Fibroblast of villous mesenchyme (primary cell): ENCODE measurements around the gene PSTK. TPM values are rescaled to one million over a fixed set of nuclear protein-coding genes. Genes with fewer than 3 reads are reported as not detected.

Experiments used
- DNase-seq: peaks from one replicate; pipeline ENCODE4 v3.0.0-alpha.2; 2010; ENCODE audit warnings: low read depth
- H3K4me3 ChIP-seq: 2 replicates; pipeline ENCODE4 v1.5.1; 2011; ENCODE audit warnings: low read depth, mild to moderate bottlenecking, low read length
- total RNA-seq: library from RNA; depleted of rRNA; stranded (reverse); fragments of >200 nt; gene quantifications from 2 replicates; pipeline ENCODE4 v1.2.3, GENCODE V29; 2012
- TF ChIP-seq, protein P1 (sequence below): IDR thresholded peaks from 2 replicates; pipeline ENCODE4 v1.5.1; 2012; ENCODE audit warnings: low read depth, mild to moderate bottlenecking, low read length; ENCODE audit not compliant: insufficient read depth

PSTK gene
- total RNA-seq, 1 donor, result 5.6 TPM

DNA sequence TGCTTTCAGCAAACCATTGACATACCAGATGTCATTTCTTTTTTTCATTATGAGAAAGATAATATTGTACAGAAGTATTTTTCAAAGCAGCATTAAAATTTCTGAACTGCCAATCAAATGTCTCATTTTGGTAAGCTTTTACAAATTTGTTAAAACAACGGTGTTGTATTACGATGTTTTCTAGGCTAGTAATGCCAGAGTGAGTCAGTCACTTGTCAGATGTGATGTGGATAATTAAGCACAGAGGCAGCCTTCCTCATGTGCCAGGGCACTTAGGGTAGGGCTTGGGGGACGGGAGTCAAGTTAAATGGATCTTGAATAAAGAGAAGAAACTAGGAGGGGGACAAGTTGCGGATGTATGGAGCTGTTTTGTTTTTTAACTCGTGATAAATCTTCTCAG is 10.1 kb downstream of the PSTK start:
- no peak overlapping the region for H3K4me3 ChIP-seq
- TF ChIP-seq, protein P1, sequence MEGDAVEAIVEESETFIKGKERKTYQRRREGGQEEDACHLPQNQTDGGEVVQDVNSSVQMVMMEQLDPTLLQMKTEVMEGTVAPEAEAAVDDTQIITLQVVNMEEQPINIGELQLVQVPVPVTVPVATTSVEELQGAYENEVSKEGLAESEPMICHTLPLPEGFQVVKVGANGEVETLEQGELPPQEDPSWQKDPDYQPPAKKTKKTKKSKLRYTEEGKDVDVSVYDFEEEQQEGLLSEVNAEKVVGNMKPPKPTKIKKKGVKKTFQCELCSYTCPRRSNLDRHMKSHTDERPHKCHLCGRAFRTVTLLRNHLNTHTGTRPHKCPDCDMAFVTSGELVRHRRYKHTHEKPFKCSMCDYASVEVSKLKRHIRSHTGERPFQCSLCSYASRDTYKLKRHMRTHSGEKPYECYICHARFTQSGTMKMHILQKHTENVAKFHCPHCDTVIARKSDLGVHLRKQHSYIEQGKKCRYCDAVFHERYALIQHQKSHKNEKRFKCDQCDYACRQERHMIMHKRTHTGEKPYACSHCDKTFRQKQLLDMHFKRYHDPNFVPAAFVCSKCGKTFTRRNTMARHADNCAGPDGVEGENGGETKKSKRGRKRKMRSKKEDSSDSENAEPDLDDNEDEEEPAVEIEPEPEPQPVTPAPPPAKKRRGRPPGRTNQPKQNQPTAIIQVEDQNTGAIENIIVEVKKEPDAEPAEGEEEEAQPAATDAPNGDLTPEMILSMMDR, result no peak
- no peak for DNase-seq

GRCh38 chr10:122992031-122992585 is 11.9 kb downstream of the PSTK start:
- TF ChIP-seq, protein P1, result no peak
- no peak for DNase-seq
- H3K4me3 ChIP-seq, result no peak overlapping the region

GRCh38 chr10:122993797-122994336 is 13.7 kb downstream of the PSTK start:
- H3K4me3 ChIP-seq, result no peak overlapping the region
- TF ChIP-seq, protein P1, result no peak
- no peak for DNase-seq

- TF ChIP-seq, protein P1, result no peak
- no peak overlapping the region for H3K4me3 ChIP-seq
- no peak for DNase-seq
These were observed 15.7 kb downstream of the PSTK start for GRCh38 chr10:122995936-122996335.

GRCh38 chr10:122997864-122998263 is 17.7 kb downstream of the PSTK start:
- no peak overlapping the region for H3K4me3 ChIP-seq
- TF ChIP-seq, protein P1, result no peak
- no peak for DNase-seq

- H3K4me3 ChIP-seq, result no peak overlapping the region
- DNase-seq, result no peak
- TF ChIP-seq, protein P1, result no peak
These were observed 18.2 kb downstream of the PSTK start for GRCh38 chr10:122998360-122998917.
